T47D (cell line): Measurements from ENCODE around the gene ADORA1.

ENCODE experiments used
- DNase-seq, 2 experiments: peaks; one replicate each; pipeline versions ENCODE4 v3.0.0 to v3.0.0-alpha.2; 2011 to 2012; ENCODE audit warnings: low read depth in 1 of 2, low spot score in 1 of 2
- JUND ChIP-seq: IDR thresholded peaks from 2 replicates; pipeline ENCODE4 v1.6.1; 2012; ENCODE audit warnings: low read depth
- in situ Hi-C: cut with HindIII; loops from 2 replicates; pipeline ENCODE4 v1.10.0; 2016; ENCODE audit warnings: low sequenced_read_pairs, low pct_unique_long_range_greater_than_20kb

ADORA1 gene

DNA sequence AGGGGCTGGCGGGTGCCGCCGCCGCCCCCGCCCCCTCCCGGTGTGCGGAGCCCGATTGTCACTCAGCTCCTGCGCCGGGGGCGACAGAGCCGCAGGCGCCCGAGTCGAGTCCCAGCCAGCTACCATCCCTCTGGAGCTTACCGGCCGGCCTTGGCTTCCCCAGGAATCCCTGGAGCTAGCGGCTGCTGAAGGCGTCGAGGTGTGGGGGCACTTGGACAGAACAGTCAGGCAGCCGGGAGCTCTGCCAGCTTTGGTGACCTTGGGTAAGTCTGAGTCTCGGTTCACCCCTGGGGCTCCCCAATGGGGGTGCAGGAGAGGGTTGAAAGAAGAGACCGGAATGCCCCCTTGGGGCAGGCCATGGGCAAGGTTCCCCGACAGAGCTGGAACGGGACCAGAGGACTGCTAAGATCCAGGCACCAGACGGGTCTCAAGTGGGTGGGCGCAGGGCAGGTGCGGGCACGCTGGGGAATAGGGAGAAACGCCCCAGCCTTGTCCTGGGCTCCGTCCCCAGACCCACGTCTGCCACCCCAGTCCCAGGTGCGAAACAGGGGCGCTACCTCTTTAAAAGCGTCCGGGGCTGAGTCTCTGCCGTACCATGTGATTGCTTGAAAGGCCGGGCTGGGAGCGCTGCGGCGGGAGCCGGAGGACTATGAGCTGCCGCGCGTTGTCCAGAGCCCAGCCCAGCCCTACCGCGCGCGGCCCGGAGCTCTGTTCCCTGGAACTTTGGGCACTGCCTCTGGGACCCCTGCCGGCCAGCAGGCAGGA is at the start of gene ADORA1:
ADORA1 (plus strand) TSS at position 61 of the 765 bp plus-strand sequence. CDS start 1,116 bp downstream, outside the sequence.
- no peak for TF ChIP-seq JUND
- in situ Hi-C loops = no loop called here
- DNase-seq = peak; percentile 77 to 88

DNA sequence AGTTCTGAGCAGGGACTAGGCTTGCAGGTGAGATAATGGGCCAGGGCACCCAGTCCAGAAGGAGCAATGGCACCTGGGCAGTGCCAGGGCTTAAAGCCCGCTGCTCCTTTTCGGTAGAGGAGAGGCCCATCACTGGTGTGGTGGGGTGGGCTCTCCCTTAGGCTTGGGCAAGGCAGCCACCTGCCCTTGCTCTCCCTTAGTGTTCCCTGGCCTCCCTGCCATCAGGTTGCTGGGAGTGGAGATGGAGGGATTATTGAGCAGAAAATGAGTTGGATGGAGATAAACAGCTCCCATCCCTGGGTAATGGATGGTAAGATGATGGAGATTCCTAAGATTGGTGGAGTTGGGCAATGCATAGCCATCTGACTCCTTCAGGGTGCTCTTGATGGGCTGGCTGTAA is 49.6 kb upstream of the ADORA1 start:
- no peak for TF ChIP-seq JUND
- no peak for DNase-seq
- in situ Hi-C loops = no loop called here

DNA sequence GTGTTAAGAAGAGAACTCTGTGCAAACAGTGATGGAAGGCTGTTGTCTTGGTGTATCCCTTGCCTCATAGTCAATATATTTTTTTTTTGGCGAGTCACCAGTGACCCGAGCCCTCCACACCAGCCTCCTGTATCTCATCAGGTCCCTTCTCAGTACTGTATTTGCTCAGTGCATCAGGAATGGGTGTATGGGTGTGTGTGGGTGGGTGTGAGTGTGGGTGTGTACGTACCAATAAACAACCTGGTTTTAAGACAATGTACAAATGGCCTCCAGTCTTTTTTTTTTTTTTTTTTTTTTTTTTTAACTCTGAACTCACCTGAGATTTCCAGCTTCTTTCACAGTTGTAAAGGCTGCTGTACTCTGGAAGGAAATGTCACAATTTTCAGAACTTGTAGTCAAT is 49.0 kb upstream of the ADORA1 start:
- no peak for DNase-seq
- TF ChIP-seq JUND = no peak
- in situ Hi-C loops = no loop called here

GRCh38 chr1:203080456-203080855 is 47.1 kb upstream of the ADORA1 start:
- TF ChIP-seq JUND = no peak
- in situ Hi-C loops = no loop called here
- DNase-seq = no peak

- TF ChIP-seq JUND = no peak
- in situ Hi-C loops = no loop called here
- no peak for DNase-seq
These were observed 45.9 kb upstream of the ADORA1 start for GRCh38 chr1:203081465-203082230.

GRCh38 chr1:203082231-203082505 is 45.4 kb upstream of the ADORA1 start:
- in situ Hi-C loops = no loop called here
- no peak for DNase-seq
- TF ChIP-seq JUND = no peak

- in situ Hi-C loops = no loop called here
- TF ChIP-seq JUND = no peak
- no peak for DNase-seq
These were observed 44.7 kb upstream of the ADORA1 start for GRCh38 chr1:203082571-203083462.

GRCh38 chr1:203083463-203083921 is 44.0 kb upstream of the ADORA1 start:
- no peak for DNase-seq
- TF ChIP-seq JUND = no peak
- in situ Hi-C loops = no loop called here

DNA sequence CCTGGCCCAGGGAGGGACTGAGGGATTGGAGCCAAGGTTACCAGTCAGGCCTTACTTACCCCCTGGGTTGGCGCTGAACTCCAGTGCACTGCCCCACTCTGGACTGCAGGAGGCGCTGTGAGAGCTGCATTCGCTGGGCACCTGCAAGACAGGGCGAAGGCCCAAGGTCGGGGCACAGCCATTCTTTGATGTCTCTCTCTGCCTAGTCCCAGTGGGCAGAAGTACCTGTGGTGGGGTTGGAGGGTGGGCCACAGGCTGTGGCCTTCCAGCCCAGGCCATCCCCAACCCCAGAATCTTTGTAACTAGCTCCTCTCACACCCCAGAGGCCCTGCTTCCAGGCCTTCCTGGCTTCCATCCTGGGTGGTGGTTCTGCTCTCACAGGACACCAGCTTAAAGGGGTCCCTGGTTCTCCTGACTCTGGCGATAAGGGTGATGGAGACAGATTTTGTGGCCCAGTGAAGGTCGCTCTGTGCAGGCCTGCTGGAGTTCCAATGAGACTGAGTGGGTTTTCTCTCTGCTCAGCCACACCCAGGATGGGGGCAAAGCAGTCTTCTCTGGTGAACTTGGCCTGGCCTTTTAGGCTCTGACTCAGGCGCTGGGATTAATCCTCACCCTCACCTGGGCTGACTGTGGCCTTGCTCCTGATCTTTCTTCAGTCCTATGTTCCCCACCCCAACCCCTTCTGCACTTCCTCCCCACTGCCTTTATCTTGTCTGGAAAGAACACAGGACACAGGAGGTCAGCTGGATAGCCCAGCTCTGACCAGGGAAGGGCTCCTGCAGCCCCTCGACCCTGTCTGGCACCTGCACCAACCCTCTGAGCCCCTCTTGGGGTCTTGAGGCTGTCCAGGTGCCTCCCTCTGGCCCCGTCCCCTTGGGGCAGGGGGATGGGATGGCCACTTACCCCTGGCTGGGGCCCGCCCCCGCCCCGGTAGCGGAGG is 42.7 kb upstream of the ADORA1 start:
- DNase-seq = peak in 1 of 2 experiments; percentile 37
- no peak for TF ChIP-seq JUND
- in situ Hi-C loops = no loop called here

GRCh38 chr1:203085528-203086406 is 41.8 kb upstream of the ADORA1 start, which contains the start of gene MYOG:
Gene MYOG (minus strand): TSS chr1:203086012. CDS start chr1:203085961, 51 bp downstream.
- in situ Hi-C loops = no loop called here
- no peak for DNase-seq
- TF ChIP-seq JUND = no peak
